Peyer's patch (tissue), 4 donors: ENCODE measurements around the gene CHP1. TPM values are rescaled to one million over a fixed set of nuclear protein-coding genes. Genes with fewer than 3 reads are reported as not detected.
"Not testable (repeated sequence)": the region's sequence is repeated elsewhere in the genome, so short reads cannot be mapped to it uniquely, and the experiment has no call there.

Experiments used
- DNase-seq, 3 donors: peaks; one replicate each; pipeline ENCODE4 v3.0.0-alpha.2; 2017 to 2019
- H3K27ac ChIP-seq, 4 donors: fragments of 200-600 bp; sonication (generic); one replicate each; pipeline ENCODE4 v1.5.1; 2016 to 2019
- H3K27me3 ChIP-seq, 2 donors: fragments of 200-600 bp; sonication (generic); one replicate each; pipeline ENCODE4 v1.5.1; 2019
- H3K36me3 ChIP-seq, 3 donors: fragments of 200-600 bp; sonication (generic); one replicate each; pipeline ENCODE4 v1.5.1; 2016 to 2019
- H3K4me1 ChIP-seq, 4 donors: fragments of 200-600 bp; sonication (generic); one replicate each; pipeline ENCODE4 v1.5.1; 2016 to 2019
- H3K4me3 ChIP-seq, 4 donors: fragments of 200-600 bp; sonication (generic); 1 replicate in 3 of 4; 2 replicates in 1 of 4; pipeline ENCODE4 v1.5.1; 2016 to 2019; ENCODE audit warnings: mild to moderate bottlenecking in 1 of 4
- H3K9me3 ChIP-seq, 4 donors: fragments of 200-600 bp; sonication (generic); one replicate each; pipeline ENCODE4 v1.5.1; 2016 to 2019; ENCODE audit warnings: mild to moderate bottlenecking in 1 of 4
- POLR2A ChIP-seq, 2 donors: fragments of 450-650 bp; IDR thresholded peaks; one replicate each; pipeline ENCODE4 v1.5.1; 2017; ENCODE audit warnings: antibody characterized with exemption in 2 of 2, mild to moderate bottlenecking in 2 of 2, moderate library complexity in 2 of 2
- total RNA-seq, 4 donors: library from RNA; depleted of rRNA; stranded (reverse); fragments of >200 nt; gene quantifications; one replicate each; pipeline ENCODE4 v1.1.0, GENCODE V29; 2016
- TF ChIP-seq, protein P1 (sequence below), 6 experiments: fragments of 450-650 bp in 4 of 6; fragments of 200-600 bp in 2 of 6; sonication (generic) in 1 of 6; IDR thresholded peaks; one replicate each; pipeline ENCODE4 v1.5.1; 2017 to 2019; ENCODE audit warnings: antibody characterized with exemption in 6 of 6, mild to moderate bottlenecking in 3 of 6, moderate library complexity in 1 of 6

CHP1 gene
- total RNA-seq, 4 donors from 2014 or later, result 107 to 534 (median 405) TPM

DNA sequence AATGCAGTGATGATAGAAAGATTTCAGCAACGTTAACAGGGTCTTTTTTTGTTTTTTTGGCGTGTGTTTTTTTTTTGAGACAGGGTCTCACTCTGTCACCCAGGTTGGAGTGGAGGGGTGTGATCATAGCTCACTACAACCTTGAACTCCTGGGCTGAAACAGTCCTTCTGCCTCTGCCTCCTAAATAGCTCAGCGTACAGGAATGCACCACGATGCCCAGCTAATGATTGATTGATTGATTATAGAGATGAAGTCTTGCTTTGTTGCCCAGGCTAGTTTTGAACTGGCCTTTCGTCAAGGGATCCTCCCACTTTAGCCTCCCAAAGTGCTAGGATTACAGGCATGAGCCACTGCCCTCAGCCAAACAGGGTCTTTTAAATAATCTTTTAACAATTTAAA is 7.0 kb downstream of the CHP1 start:
- Histone ChIP-seq H3K27ac (no peak overlapping the region), H3K36me3 (peaks cover 0 to 2% (median 0%) of the 10 kb centered on the region in 3 donors), H3K4me3 (no peak overlapping the region), H3K9me3 (no peaks in the 10 kb centered on the region), H3K27me3 (no peaks in the 10 kb centered on the region), H3K4me1 (peaks cover 0 to 26% (median 2%) of the 10 kb centered on the region in 4 donors)
- no peak for DNase-seq
- TF ChIP-seq, protein P1, sequence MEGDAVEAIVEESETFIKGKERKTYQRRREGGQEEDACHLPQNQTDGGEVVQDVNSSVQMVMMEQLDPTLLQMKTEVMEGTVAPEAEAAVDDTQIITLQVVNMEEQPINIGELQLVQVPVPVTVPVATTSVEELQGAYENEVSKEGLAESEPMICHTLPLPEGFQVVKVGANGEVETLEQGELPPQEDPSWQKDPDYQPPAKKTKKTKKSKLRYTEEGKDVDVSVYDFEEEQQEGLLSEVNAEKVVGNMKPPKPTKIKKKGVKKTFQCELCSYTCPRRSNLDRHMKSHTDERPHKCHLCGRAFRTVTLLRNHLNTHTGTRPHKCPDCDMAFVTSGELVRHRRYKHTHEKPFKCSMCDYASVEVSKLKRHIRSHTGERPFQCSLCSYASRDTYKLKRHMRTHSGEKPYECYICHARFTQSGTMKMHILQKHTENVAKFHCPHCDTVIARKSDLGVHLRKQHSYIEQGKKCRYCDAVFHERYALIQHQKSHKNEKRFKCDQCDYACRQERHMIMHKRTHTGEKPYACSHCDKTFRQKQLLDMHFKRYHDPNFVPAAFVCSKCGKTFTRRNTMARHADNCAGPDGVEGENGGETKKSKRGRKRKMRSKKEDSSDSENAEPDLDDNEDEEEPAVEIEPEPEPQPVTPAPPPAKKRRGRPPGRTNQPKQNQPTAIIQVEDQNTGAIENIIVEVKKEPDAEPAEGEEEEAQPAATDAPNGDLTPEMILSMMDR (IDR thresholded peaks at IDR 0.05), result no peak
- no peak for TF ChIP-seq POLR2A (IDR thresholded peaks at IDR 0.05)

DNA sequence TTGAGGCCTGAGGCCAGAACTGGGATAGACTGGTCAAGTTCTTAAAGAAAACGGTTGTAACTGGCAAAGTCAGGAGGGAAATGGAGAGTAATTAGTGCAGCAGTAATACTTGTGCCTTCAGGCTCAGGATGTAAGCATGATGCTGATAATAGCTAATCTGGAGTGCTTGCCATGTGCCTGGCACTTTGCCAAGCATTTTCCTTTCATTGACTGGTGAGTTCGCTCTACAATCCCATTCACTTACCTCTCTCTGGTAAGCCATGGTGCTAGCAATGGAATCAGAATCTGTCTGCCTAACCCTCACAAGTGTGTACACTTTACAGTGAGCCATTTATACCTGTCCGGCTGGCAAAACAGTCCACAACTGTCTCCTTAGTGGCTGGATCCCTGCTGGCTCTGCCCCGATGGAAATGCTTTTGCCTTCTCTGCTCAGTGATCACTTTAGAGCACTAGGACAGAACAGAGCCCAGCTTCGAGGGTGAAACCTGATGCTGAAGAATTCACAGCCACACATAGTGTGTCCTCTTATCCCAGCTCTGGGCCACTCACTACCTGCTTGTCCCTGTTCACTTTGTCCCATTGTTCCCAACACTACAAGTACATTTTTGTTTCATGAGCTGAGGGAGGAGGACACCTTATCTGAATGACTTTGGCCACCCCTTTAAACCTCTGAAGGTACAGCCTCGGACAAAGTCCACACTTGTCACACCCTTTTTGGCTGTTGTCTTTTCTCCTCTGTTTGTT is 10.3 kb downstream of the CHP1 start:
- Histone ChIP-seq H3K27ac (peak overlapping the region in 3 of 4 donors; percentile 40 to 87 (median 61)), H3K27me3 (no peaks in the 10 kb centered on the region), H3K9me3 (no peaks in the 10 kb centered on the region), H3K4me1 (peaks cover 0 to 16% (median 2%) of the 10 kb centered on the region in 4 donors), H3K36me3 (peaks cover 0 to 33% (median 0%) of the 10 kb centered on the region in 3 donors), H3K4me3 (peak overlapping the region in 1 of 4 donors; percentile 20)
- TF ChIP-seq POLR2A (IDR thresholded peaks at IDR 0.05), result no peak
- TF ChIP-seq, protein P1 (IDR thresholded peaks at IDR 0.05), result no peak
- peak in 1 of 3 donors; percentile 66 for DNase-seq

DNA sequence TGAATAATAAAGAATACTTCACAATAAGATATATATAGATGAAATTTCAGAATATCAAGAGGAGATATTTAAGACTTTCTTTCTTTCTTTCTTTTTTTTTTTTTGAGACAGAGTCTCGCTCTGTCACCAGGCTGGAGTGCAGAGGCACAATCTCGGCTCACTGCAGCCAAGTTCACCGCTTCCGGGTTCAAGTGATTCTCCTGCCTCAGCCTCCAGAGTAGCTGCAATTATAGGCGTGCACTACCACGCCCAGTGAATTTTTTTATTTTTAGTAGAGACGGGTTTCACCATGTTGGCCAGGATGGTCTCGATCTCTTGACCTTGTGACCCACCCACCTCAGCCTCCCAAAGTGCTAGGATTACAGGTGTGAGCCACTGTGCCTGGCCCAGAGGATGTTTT is 19.7 kb downstream of the CHP1 start:
- Histone ChIP-seq H3K4me1 (peaks cover 0 to 17% (median 0%) of the 10 kb centered on the region in 4 donors), H3K27ac (peak overlapping the region in 2 of 4 donors; percentile 31 to 47), H3K36me3 (peaks cover 0 to 44% (median 0%) of the 10 kb centered on the region in 3 donors)
- H3K9me3 ChIP-seq, H3K27me3 ChIP-seq, H3K4me3 ChIP-seq: not testable (repeated sequence)
- peak in 1 of 3 donors; percentile 56 for DNase-seq

DNA sequence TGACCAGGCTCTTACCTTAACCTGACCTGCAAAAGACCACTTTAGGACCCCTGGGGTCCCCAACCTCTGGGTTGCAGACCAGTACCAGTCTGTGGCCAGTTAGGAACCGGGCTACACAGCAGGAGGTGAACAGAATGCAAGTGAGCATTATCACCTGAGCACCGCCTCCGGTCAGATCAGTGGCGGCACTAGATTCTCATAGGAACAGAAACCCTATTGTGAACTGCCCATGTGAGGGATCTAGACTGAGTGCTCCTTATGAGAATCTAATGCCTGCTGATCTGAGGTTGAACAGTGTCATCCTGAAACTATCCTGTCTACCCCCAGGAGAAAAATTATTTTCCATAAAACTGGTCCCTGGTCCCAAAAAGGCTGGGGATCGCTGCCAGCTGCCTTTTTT is 20.3 kb downstream of the CHP1 start:
- Histone ChIP-seq H3K36me3 (peaks cover 0 to 40% (median 0%) of the 10 kb centered on the region in 3 donors), H3K4me3 (no peak overlapping the region), H3K4me1 (peaks cover 0 to 23% (median 0%) of the 10 kb centered on the region in 4 donors), H3K27me3 (no peaks in the 10 kb centered on the region), H3K9me3 (no peaks in the 10 kb centered on the region), H3K27ac (no peak overlapping the region)
- no peak for DNase-seq
- TF ChIP-seq POLR2A (IDR thresholded peaks at IDR 0.05), result no peak
- TF ChIP-seq, protein P1 (IDR thresholded peaks at IDR 0.05), result no peak

DNA sequence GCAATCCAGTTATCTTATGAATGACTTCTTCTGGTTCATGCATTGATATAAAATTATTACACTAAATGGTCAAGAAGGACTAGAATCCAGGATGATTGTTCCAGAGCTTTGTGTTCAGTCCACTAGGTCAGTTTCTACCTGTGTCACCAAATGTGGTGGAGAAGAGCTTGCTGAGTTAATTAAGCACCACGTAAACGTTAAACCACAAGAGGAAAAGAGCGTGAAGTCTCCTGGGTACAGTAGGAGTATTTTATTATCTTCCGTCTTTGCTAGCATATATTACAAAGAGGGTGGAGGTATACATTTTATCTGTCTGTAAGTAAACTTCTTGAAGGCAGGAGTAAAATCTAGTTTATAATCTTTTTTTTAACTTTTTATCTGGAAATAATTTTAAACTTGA is 23.5 kb downstream of the CHP1 start:
- TF ChIP-seq, protein P1 (IDR thresholded peaks at IDR 0.05), result no peak
- TF ChIP-seq POLR2A (IDR thresholded peaks at IDR 0.05), result no peak
- Histone ChIP-seq H3K36me3 (peaks cover 0 to 23% (median 0%) of the 10 kb centered on the region in 3 donors), H3K27ac (peak overlapping the region in 1 of 4 donors; percentile 55), H3K9me3 (no peaks in the 10 kb centered on the region), H3K4me3 (no peak overlapping the region), H3K27me3 (no peaks in the 10 kb centered on the region), H3K4me1 (peaks cover 0 to 33% (median 5%) of the 10 kb centered on the region in 4 donors)
- no peak for DNase-seq

DNA sequence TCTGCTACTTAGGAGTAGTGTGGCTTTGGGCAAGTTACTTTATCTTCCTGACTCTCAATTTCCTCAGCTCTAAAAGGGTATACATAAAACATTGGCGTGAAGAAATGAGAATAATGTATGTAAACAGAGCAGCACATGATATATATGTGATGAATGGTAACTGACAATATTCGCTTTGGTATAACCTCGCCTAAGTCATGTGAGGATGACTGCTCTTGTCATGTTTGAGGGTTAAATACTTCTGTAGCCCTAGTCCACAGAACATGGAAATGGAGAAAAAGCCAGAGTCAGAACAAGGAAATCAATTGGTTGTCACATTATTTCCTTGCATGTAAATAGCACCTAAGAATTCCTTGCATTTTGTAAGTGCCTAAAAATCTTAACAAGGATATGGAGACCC is 25.0 kb downstream of the CHP1 start:
- Histone ChIP-seq H3K9me3 (no peaks in the 10 kb centered on the region), H3K27me3 (no peaks in the 10 kb centered on the region), H3K36me3 (peaks cover 0 to 23% (median 0%) of the 10 kb centered on the region in 3 donors), H3K4me3 (no peak overlapping the region), H3K27ac (peak overlapping the region in 1 of 4 donors; percentile 68), H3K4me1 (peaks cover 0 to 32% (median 5%) of the 10 kb centered on the region in 4 donors)
- no peak for DNase-seq
- TF ChIP-seq, protein P1 (IDR thresholded peaks at IDR 0.05), result no peak
- TF ChIP-seq POLR2A (IDR thresholded peaks at IDR 0.05), result no peak
